NCI-H1930 (cell line): ENCODE measurements around the gene SPATA31A5.
"Not testable (repeated sequence)": the region's sequence is repeated elsewhere in the genome, so short reads cannot be mapped to it uniquely, and the experiment has no call there.

Experiments
- DNase-seq, 2 experiments: peaks; one replicate each; lab custom pipeline; 2025; lab: John Stamatoyannopoulos, UW

The SPATA31A5 gene

DNA sequence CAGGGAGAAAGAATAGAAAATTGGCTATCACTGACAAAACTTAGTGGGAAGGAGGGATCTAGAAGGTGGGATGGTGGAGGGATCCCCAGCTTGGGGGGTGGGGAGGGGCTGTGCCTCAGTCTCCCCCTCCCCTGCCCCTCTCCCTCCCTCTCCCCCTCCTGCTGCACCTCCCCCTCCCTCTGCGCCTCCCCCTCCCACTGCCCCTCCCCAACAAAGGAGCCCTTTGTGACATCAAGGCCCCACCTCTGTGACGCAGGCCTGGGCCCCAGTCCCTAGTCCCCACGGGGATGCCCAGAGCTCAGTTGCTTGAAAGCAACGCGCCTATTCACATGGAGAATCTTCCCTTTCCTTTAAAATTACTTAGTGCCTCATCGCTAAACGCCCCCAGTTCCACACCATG, at the start of gene SPATA31A5:
Gene SPATA31A5 (plus strand): TSS at position 301 of the 400 bp plus-strand sequence. CDS start 29 bp downstream, at position 330.
- not testable (repeated sequence) for DNase-seq

DNA sequence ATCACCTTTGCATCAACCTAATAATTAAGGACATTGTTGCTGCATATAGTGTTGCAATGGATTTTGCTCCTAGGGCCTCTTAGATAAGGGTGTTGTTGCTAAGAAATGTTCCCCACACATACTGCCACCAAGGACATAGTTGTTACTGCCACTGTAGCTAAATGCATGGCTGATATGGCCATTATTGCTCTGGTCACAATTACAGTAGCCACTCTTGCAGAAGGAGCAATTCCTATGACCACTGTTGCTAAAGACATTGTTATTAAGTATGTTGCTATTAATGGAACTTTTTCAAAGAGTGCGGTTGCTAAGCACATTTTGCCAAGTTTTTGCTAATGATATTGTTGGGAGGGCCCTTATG, 48.8 kb downstream of the SPATA31A5 start:
- not testable (repeated sequence) for DNase-seq

DNA sequence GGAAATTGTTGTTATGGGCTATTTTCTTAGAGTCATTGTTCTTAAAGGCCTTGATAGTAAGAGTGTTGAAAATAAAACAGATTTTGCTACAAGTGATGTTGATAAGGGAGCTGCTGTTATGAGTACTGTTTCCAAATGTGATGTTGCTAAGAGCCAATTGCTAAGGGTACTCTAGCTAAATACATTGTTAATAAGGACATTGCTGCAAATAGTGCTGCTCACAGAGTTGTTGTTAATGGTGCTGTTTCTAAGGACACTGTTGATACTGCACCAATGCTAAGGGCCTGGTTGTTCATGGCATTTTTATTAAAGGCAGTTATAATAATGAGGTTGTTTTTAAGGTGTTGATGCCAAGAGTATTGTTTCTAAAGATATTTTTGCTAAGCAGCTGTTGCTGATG, 52.2 kb downstream of the SPATA31A5 start:
- not testable (repeated sequence) for DNase-seq
